Body of pancreas (tissue), 4 donors: ENCODE measurements around the gene FABP7. TPM values are rescaled to one million over a fixed set of nuclear protein-coding genes. Genes with fewer than 3 reads are reported as not detected.

Experiments
- ATAC-seq: fragments of 150-250 bp; one replicate; pipeline ENCODE4 v1.9.1; 2016
- DNase-seq, 4 donors: peaks; one replicate each; pipeline ENCODE4 v3.0.0-alpha.2; 2019
- H3K27ac ChIP-seq, 4 donors: fragments of 200-600 bp; sonication (generic); 1 replicate in 3 of 4; 2 replicates in 1 of 4; pipeline versions ENCODE4 v1.5.1 to v1.6.1; 2016 to 2019; ENCODE audit warnings: mild to moderate bottlenecking in 1 of 4, mixed read lengths in 1 of 4, moderate library complexity in 1 of 4
- H3K27me3 ChIP-seq, 2 donors: fragments of 200-600 bp; sonication (generic); one replicate each; pipeline ENCODE4 v1.6.0; 2016; ENCODE audit warnings: mild to moderate bottlenecking in 1 of 2
- H3K36me3 ChIP-seq, 2 donors: fragments of 200-600 bp; sonication (generic); replicated peaks in 1 of 2; 2 replicates each; pipeline ENCODE4 v1.5.1; 2016; ENCODE audit warnings: low read depth in 2 of 2; ENCODE audit not compliant: insufficient read depth in 1 of 2
- H3K4me1 ChIP-seq: fragments of 200-600 bp; sonication (generic); one replicate; pipeline ENCODE4 v1.6.0; 2016
- H3K4me3 ChIP-seq, 2 donors: fragments of 200-600 bp; sonication (generic); 1 replicate in 1 of 2; 2 replicates in 1 of 2; pipeline ENCODE4 v1.5.1; 2016 to 2019
- H3K9me3 ChIP-seq, 3 donors: fragments of 200-600 bp; sonication (generic); 1 replicate in 2 of 3; 2 replicates in 1 of 3; pipeline ENCODE4 v1.5.1; 2016
- CTCF ChIP-seq, 7 experiments: fragments of 450-650 bp in 4 of 7; fragments of 200-600 bp in 3 of 7; sonication (generic) in 3 of 7; IDR thresholded peaks; one replicate each; pipeline ENCODE4 v1.5.1; 2016 to 2019; ENCODE audit warnings: antibody characterized with exemption in 7 of 7
- POLR2A ChIP-seq, 3 donors: fragments of 450-650 bp; IDR thresholded peaks; one replicate each; pipeline ENCODE4 v1.6.1; 2016; ENCODE audit warnings: antibody characterized with exemption in 3 of 3, mild to moderate bottlenecking in 2 of 3
- WGBS, 2 donors: methylation state at CpG; one replicate each; pipeline ENCODE4 v1.1.5; 2017; 5-methylcytosine and 5-hydroxymethylcytosine counted together
- intact Hi-C: fragments of 100-400 bp; cut with DNase I; formaldehyde crosslinking; loops from one replicate; pipeline ENCODE4 v1.15.1; 2023
- small RNA-seq: library from RNA; depleted of rRNA; stranded (forward); fragments of <200 nt; gene quantifications from one replicate; pipeline ENCODE3, GENCODE V24; 2016
- total RNA-seq, 2 donors: library from RNA; depleted of rRNA; stranded (reverse); fragments of >200 nt; gene quantifications; one replicate each; pipeline ENCODE4 v1.1.0, GENCODE V29; 2016

FABP7 gene
- total RNA-seq, 2 donors from 2014 or later = not detected

GRCh38 chr6:122829456-122829855 lies 49.9 kb downstream of the FABP7 start:
- H3K9me3 ChIP-seq = no peaks in the 10 kb centered on the region
- no peak overlapping the region for H3K27ac ChIP-seq
- no peaks in the 10 kb centered on the region for H3K4me1 ChIP-seq
- DNase-seq (no peak), ATAC-seq (no peak)
- 75 to 94% methylated on average over 1 of the region's 1 CpG for WGBS, 2 donors
- H3K4me3 ChIP-seq = no peak overlapping the region
- H3K27me3 ChIP-seq = no peaks in the 10 kb centered on the region
- TF ChIP-seq CTCF (IDR thresholded peaks at IDR 0.05) = no peak
- no peak for TF ChIP-seq POLR2A (IDR thresholded peaks at IDR 0.05)
- intact Hi-C loops = no loop called here
- no peaks in the 10 kb centered on the region for H3K36me3 ChIP-seq

GRCh38 chr6:122831511-122831910 lies 52.0 kb downstream of the FABP7 start:
- Histone ChIP-seq H3K36me3 (no peaks in the 10 kb centered on the region), H3K27ac (no peak overlapping the region), H3K4me3 (no peak overlapping the region), H3K4me1 (no peaks in the 10 kb centered on the region), H3K9me3 (no peaks in the 10 kb centered on the region), H3K27me3 (no peaks in the 10 kb centered on the region)
- ATAC-seq (no peak), DNase-seq (no peak)
- 73 to 83% methylated on average over 1 of the region's 1 CpG for WGBS, 2 donors
- intact Hi-C loops = no loop called here
- TF ChIP-seq POLR2A (IDR thresholded peaks at IDR 0.05) (no peak), CTCF (IDR thresholded peaks at IDR 0.05) (no peak)

GRCh38 chr6:122832459-122832858 lies 52.9 kb downstream of the FABP7 start:
- Histone ChIP-seq H3K4me1 (no peaks in the 10 kb centered on the region), H3K27me3 (no peaks in the 10 kb centered on the region), H3K36me3 (no peaks in the 10 kb centered on the region), H3K4me3 (no peak overlapping the region), H3K27ac (no peak overlapping the region), H3K9me3 (no peaks in the 10 kb centered on the region)
- ATAC-seq = no peak
- DNase-seq = no peak
- 75 to 83% methylated on average over 3 of the region's 3 CpGs for WGBS, 2 donors
- TF ChIP-seq POLR2A (IDR thresholded peaks at IDR 0.05) = no peak
- TF ChIP-seq CTCF (IDR thresholded peaks at IDR 0.05) = no peak
- intact Hi-C loops = no loop called here

GRCh38 chr6:122833021-122833491 lies 53.5 kb downstream of the FABP7 start:
- no peaks in the 10 kb centered on the region for H3K9me3 ChIP-seq
- intact Hi-C loops = no loop called here
- 93 to 95% methylated on average over 7 of the region's 7 CpGs for WGBS, 2 donors
- no peaks in the 10 kb centered on the region for H3K36me3 ChIP-seq
- H3K4me1 ChIP-seq = no peaks in the 10 kb centered on the region
- no peaks in the 10 kb centered on the region for H3K27me3 ChIP-seq
- H3K4me3 ChIP-seq = no peak overlapping the region
- ATAC-seq (no peak), DNase-seq (no peak)
- no peak overlapping the region for H3K27ac ChIP-seq
- no peak for TF ChIP-seq CTCF (IDR thresholded peaks at IDR 0.05)
- TF ChIP-seq POLR2A (IDR thresholded peaks at IDR 0.05) = no peak

Small RNA genes within 50 kb of the gene (small RNA-seq; reads per million reads assigned to genes)
- not detected for gene RN7SL564P

Other genes starting within 250 kb of the FABP7 start
- 10 to 100 TPM in 1 of 2 donors, not detected in 1; 13.0 TPM for gene PKIB, start 169.3 kb upstream of the FABP7 start, total RNA-seq
- gene SMPDL3A, start 9.5 kb downstream of the FABP7 start, total RNA-seq = 10 to 100 TPM; 11.5 to 21.3 TPM
- gene CLVS2, start 216.5 kb downstream of the FABP7 start, total RNA-seq = under 1 TPM in 1 of 2 donors, not detected in 1; under 0.01 TPM